Measurements from ENCODE around the gene ZNF630. TPM values are rescaled to one million over a fixed set of nuclear protein-coding genes. Genes with fewer than 3 reads are reported as not detected.

The ZNF630 gene
- total and polyA plus RNA-seq, 2 experiments from 2014 or later = 1.6 to 1.7 TPM

GRCh38 chrX:48068096-48068887 is 3.1 kb downstream of the ZNF630 start:
- no peaks in the 10 kb centered on the region for H3K27me3 ChIP-seq
- H3K4me1 ChIP-seq (ENCODE audit: low read depth) = no peaks in the 10 kb centered on the region
- no peaks in the 10 kb centered on the region for H3K9me3 ChIP-seq (ENCODE audit: low read depth)
- DNase-seq (ENCODE audit: low read depth in 1 of 2, low spot score in 1 of 2) = no peak
- no peak overlapping the region for H3K4me3 ChIP-seq
- H3K36me3 ChIP-seq = no peaks in the 10 kb centered on the region
- TF ChIP-seq CTCF (IDR thresholded peaks at IDR 0.05; ENCODE audit: low read depth, low read length) = no peak
- no peak overlapping the region for H3K27ac ChIP-seq

GRCh38 chrX:48064261-48064660 is 7.2 kb downstream of the ZNF630 start:
- no peak for DNase-seq (ENCODE audit: low read depth in 1 of 2, low spot score in 1 of 2)
- no peaks in the 10 kb centered on the region for H3K9me3 ChIP-seq (ENCODE audit: low read depth)
- no peaks in the 10 kb centered on the region for H3K27me3 ChIP-seq
- no peak overlapping the region for H3K27ac ChIP-seq
- TF ChIP-seq CTCF (IDR thresholded peaks at IDR 0.05; ENCODE audit: low read depth, low read length) = no peak
- no peak overlapping the region for H3K4me3 ChIP-seq
- H3K4me1 ChIP-seq (ENCODE audit: low read depth) = no peaks in the 10 kb centered on the region
- H3K36me3 ChIP-seq = no peaks in the 10 kb centered on the region

- no peak for DNase-seq (ENCODE audit: low read depth in 1 of 2, low spot score in 1 of 2)
- Histone ChIP-seq H3K4me3 (no peak overlapping the region), H3K27ac (no peak overlapping the region), H3K36me3 (no peaks in the 10 kb centered on the region), H3K4me1 (ENCODE audit: low read depth) (no peaks in the 10 kb centered on the region), H3K27me3 (no peaks in the 10 kb centered on the region), H3K9me3 (ENCODE audit: low read depth) (no peaks in the 10 kb centered on the region)
- no peak for TF ChIP-seq CTCF (IDR thresholded peaks at IDR 0.05; ENCODE audit: low read depth, low read length)
Observed at GRCh38 chrX:48059296-48059639, 12.2 kb downstream of the ZNF630 start.

- Histone ChIP-seq H3K27ac (no peak overlapping the region), H3K4me3 (no peak overlapping the region), H3K36me3 (no peaks in the 10 kb centered on the region), H3K27me3 (no peaks in the 10 kb centered on the region), H3K4me1 (ENCODE audit: low read depth) (no peaks in the 10 kb centered on the region), H3K9me3 (ENCODE audit: low read depth) (no peaks in the 10 kb centered on the region)
- DNase-seq (ENCODE audit: low read depth in 1 of 2, low spot score in 1 of 2) = no peak
- TF ChIP-seq CTCF (IDR thresholded peaks at IDR 0.05; ENCODE audit: low read depth, low read length) = no peak
Observed at GRCh38 chrX:48058621-48059295, 12.7 kb downstream of the ZNF630 start.

- peaks cover 5% of the 10 kb centered on the region for H3K4me1 ChIP-seq (ENCODE audit: low read depth)
- no peak for TF ChIP-seq CTCF (IDR thresholded peaks at IDR 0.05; ENCODE audit: low read depth, low read length)
- H3K9me3 ChIP-seq (ENCODE audit: low read depth) = no peaks in the 10 kb centered on the region
- H3K36me3 ChIP-seq = no peaks in the 10 kb centered on the region
- DNase-seq (ENCODE audit: low read depth in 1 of 2, low spot score in 1 of 2) = no peak
- H3K4me3 ChIP-seq = no peak overlapping the region
- H3K27ac ChIP-seq = no peak overlapping the region
- H3K27me3 ChIP-seq = no peaks in the 10 kb centered on the region
Observed at GRCh38 chrX:48046846-48047245, 24.6 kb downstream of the ZNF630 start.
